NCI-H1105 treated with DMSO at 0.1 percent for 48 hours (cell line): Measurements from ENCODE around the gene ESPNL.
"Not testable (repeated sequence)": the region's sequence is repeated elsewhere in the genome, so short reads cannot be mapped to it uniquely, and the experiment has no call there.

Experiments
- DNase-seq: peaks from one replicate; lab custom pipeline; 2025; lab: John Stamatoyannopoulos, UW

The ESPNL gene

DNA sequence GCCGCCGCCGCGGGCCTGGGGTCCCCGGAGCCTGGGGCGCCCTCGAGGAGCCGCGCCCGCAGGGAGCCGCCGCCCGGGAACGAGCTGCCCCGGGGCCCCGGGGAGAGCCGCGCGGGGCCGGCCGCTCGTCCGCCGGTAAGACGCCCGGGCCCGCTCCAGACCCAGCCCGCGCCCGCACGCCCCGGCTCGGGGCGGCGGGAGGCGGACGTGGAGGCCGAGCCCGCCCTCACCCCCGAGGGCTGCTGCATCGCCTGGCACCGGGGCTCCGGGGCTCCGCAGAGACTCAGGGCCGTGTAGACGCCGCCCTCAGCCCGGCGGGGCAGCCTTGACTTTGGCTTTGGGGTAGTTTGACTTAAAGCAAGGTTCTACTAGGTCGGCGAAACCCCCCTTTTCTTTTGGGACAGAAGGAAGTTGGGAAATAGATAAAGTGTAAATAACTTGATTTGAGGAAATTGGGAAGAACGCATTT, 59.0 kb downstream of the ESPNL start:
- DNase-seq, result no peak

DNA sequence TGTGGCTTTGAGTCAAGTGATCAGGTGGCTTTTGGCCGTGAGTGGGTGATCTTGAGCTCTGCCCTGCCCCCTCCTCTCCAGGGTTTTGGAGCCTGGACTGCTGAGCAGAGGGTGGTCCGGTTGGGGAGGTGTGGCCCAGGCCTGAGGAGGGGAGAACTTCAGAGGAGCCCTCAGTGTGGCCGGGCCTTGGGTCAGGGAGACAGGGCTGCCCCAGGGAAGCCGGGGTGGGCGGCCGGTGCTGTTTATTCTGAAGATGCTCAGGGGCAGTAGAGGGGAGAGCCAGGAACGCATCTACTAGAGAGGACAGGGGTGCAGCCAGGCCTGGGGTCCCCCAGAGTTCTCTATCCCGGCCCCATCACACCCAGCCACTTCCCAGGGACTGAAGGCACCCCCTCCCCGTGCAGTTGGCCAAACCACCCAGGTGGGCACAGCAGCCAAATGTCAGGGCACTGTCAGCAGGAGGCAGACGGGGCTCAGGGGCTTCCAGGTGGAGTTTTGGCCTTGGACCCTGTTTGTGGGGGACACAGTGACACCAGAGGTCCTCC, 59.6 kb downstream of the ESPNL start:
- no peak for DNase-seq

- no peak for DNase-seq
Measured at GRCh38 chr2:238160206-238161129, 60.3 kb downstream of the ESPNL start.

- DNase-seq, result no peak
Measured at GRCh38 chr2:238161291-238162051, 61.3 kb downstream of the ESPNL start.

- DNase-seq, result no peak
Measured at GRCh38 chr2:238162251-238162845, 62.2 kb downstream of the ESPNL start.

- no peak for DNase-seq
Measured at GRCh38 chr2:238162846-238163441, 62.8 kb downstream of the ESPNL start.

- peak; percentile 9 for DNase-seq
Measured at GRCh38 chr2:238163481-238164198, 63.5 kb downstream of the ESPNL start.

GRCh38 chr2:238164906-238165287, 64.8 kb downstream of the ESPNL start:
- no peak for DNase-seq

- DNase-seq, result no peak
Measured at GRCh38 chr2:238165288-238165921, 65.3 kb downstream of the ESPNL start.

- DNase-seq, result no peak
Measured at GRCh38 chr2:238166391-238167343, 66.5 kb downstream of the ESPNL start.

DNA sequence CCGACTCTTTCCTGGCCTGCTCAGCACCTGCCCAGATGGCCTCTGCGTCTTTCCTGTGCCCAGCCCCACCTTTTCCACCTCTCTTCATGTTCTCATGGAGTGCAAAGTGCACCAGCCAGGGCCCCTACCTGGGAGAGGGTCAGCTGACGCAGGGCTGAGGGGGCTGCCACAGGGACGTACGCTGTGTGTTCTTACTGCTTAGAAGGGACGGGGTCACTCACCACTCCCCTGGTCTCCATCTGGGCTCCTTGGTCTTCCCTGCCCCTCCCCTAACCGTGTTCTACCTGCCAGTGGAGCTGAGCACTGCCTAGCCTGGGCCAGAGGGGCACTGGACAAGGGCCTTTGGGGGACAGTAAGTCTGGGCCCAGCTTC, 67.2 kb downstream of the ESPNL start:
- DNase-seq, result no peak

DNA sequence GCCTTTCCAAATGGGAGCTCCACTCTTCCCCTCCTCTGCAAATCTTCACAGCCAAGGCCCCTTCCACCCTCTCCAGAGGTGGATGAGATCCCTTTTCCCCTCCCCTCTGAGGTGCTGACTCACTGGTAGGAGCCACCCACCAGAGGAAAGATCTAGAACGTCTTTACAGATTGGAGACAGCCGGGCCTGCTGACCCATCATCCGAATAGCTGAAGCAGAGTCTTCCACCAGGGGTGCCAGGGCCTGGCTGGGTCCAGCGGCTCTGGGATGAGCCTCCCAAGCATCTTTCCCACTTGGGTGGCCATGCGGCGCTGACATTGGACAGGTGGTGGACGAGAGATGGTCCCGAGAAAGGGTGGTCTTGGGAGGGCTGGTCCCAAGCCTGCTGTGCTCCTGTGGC, 67.6 kb downstream of the ESPNL start:
- DNase-seq, result no peak

GRCh38 chr2:238168196-238169047, 68.3 kb downstream of the ESPNL start:
- DNase-seq, result no peak

GRCh38 chr2:238169048-238169707, 69.0 kb downstream of the ESPNL start:
- DNase-seq, result no peak

GRCh38 chr2:238169708-238170251, 69.6 kb downstream of the ESPNL start:
- DNase-seq, result no peak

DNA sequence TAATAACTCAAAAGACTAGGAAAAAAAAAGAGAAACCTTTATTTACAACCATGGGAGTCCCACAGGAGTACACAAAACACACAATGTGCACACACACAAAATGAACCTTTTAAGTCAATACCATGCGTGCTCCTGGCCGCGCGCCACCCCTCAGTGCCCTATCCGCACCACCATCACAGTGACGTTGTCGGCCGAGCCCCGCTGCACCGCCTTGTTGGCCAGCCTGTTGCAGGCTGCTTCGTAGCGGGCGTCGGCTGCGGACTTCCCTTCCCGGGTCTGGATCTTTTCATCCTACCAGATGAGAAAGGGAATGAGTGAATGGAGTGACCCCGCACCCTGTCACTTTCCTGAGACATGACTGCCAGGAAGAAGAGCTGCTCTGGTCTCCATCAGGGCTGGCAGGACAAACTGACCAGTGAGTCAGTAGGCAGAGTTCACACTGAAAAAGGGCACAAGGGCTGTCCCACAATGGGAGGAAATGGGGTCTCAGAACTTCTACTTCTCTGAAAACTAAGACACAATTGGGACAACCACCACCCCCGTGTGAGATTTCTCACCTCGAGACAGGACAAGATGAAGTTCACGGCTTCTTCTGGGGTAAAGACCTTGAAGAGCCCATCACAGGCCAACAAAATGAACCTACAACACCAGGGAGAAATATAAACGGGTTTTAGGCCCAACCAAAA, 70.4 kb downstream of the ESPNL start:
- DNase-seq, result no peak

DNA sequence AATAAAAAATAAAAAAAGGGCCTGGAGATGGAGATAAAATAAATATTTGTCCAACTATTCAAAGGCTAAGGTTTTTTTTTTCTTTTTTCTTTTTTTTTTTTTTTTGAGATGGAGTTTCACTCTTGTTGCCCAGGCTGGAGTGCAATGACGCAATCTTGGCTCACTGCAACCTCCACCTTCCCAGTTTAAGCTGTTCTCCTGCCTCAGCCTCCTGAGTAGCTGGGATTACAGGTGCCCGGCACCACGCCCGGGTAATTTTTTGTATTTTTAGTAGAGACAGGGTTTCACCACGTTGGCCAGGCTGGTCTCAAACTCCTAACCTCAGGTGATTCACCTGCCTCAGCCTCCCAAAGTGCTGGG, 70.9 kb downstream of the ESPNL start:
- DNase-seq, result not testable (repeated sequence)
